HG02884 (cell line): ENCODE data around the gene GTF3A.

Experiments used
- ATAC-seq: cut with Tn5 transposase; IDR thresholded peaks from one replicate; pipeline ENCODE4 v1.9.1; 2021; ENCODE audit warnings: mild to moderate bottlenecking, moderate library complexity; ENCODE audit not compliant: unreplicated experiment

GTF3A gene

GRCh38 chr13:27446986-27447583 lies 22.7 kb downstream of the GTF3A start:
- ATAC-seq = no peak

GRCh38 chr13:27448308-27448707 lies 23.9 kb downstream of the GTF3A start:
- ATAC-seq = no peak

GRCh38 chr13:27449081-27449603 lies 24.7 kb downstream of the GTF3A start:
- ATAC-seq = no peak

GRCh38 chr13:27449936-27450828 lies 25.8 kb downstream of the GTF3A start, which contains the start of gene MTIF3:
Gene MTIF3, minus strand, starts transcription at chr13:27450564. Its CDS starts 10,116 bp downstream, at chr13:27440448.
- ATAC-seq = peak; percentile 80

GRCh38 chr13:27450921-27451471 lies 26.6 kb downstream of the GTF3A start:
- no peak for ATAC-seq

GRCh38 chr13:27455331-27455855 lies 31.0 kb downstream of the GTF3A start:
- no peak for ATAC-seq

- no peak for ATAC-seq
Observed at GRCh38 chr13:27461940-27462584, 37.6 kb downstream of the GTF3A start.

GRCh38 chr13:27463500-27463899 lies 39.1 kb downstream of the GTF3A start:
- ATAC-seq = no peak

GRCh38 chr13:27465611-27466010 lies 41.2 kb downstream of the GTF3A start:
- no peak for ATAC-seq

- ATAC-seq = no peak
Observed at GRCh38 chr13:27466513-27466912, 42.1 kb downstream of the GTF3A start.

GRCh38 chr13:27470075-27470820 lies 45.8 kb downstream of the GTF3A start:
- no peak for ATAC-seq

GRCh38 chr13:27472441-27472840 lies 48.0 kb downstream of the GTF3A start:
- no peak for ATAC-seq

GRCh38 chr13:27472941-27473340 lies 48.5 kb downstream of the GTF3A start:
- ATAC-seq = no peak

GRCh38 chr13:27474751-27475268 lies 50.4 kb downstream of the GTF3A start:
- no peak for ATAC-seq

GRCh38 chr13:27476943-27477703 lies 52.7 kb downstream of the GTF3A start:
- ATAC-seq = peak; percentile 76

GRCh38 chr13:27481766-27482165 lies 57.3 kb downstream of the GTF3A start:
- no peak for ATAC-seq

- ATAC-seq = peak; percentile 94
Observed at GRCh38 chr13:27482983-27483382, 58.6 kb downstream of the GTF3A start.

GRCh38 chr13:27483421-27483820 lies 59.0 kb downstream of the GTF3A start:
- ATAC-seq = no peak
